ENCODE results near the gene ZNF335.

The ZNF335 gene

GRCh38 chr20:45951925-45952834, 19.8 kb downstream of the ZNF335 start:
- no peak for DNase-seq

DNA sequence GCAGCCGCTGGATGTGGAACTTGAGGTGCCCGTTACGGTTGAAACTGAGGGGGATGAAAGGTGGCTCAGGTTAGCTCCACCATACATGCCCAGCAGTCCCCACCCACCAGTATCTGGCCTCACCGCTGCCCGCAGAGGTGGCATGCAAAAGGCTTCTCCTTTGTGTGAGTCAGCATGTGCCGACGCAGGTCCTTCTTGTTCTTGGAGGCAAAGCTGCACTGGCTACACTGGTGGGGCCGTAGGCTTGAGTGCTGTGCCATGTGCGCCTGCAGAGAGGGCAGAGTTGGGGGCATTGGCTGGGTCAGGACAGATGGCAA, 21.7 kb downstream of the ZNF335 start:
- no peak for DNase-seq

GRCh38 chr20:45949542-45950329, 22.3 kb downstream of the ZNF335 start:
- DNase-seq, result no peak

- no peak for DNase-seq
Measured at GRCh38 chr20:45948742-45949541, 23.1 kb downstream of the ZNF335 start.

GRCh38 chr20:45948261-45948733, 23.7 kb downstream of the ZNF335 start:
- no peak for DNase-seq

- DNase-seq, result no peak
Measured at GRCh38 chr20:45947110-45947866, 24.7 kb downstream of the ZNF335 start.

DNA sequence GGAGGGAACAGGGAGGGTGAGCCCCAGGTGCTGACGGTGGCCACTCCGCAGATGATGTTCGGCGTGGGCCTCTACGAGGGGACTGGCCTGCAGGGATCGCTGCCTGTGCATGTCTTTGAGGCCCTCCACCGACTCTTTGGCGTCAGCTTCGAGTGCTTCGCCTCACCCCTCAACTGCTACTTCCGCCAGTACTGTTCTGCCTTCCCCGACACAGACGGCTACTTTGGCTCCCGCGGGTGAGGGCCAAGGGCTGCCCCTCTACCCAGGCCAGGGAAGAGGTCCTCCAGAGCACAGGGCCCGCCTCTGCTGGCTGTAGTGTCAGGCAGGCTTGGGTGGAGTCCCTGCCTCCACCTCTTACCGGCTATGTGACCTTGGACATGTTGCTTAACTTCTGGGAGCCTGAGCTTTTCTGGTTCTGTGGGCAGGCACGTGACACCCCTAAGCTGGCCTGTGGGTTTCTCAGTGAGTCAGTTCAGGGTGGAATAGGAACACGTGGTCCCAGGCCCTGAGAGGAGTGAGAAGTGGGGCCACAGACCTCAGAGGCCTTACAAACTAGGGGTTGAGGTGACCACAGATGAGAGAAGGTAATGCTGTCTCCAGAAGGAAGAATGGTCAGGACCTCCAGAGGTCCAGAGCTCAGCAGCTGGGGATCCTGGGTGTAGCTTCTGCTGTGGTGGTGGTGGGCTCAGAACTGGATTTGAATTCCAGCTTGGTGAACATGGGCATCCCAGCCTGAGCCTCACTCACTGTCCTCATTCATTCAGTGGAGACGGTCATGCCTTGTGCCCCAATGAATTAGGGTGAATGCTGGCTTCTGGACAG, 25.6 kb downstream of the ZNF335 start:
- DNase-seq, result peak; percentile 51 to 76

- peak in 1 of 2 donors; percentile 23 for DNase-seq
Measured at GRCh38 chr20:45945678-45946148, 26.3 kb downstream of the ZNF335 start.

DNA sequence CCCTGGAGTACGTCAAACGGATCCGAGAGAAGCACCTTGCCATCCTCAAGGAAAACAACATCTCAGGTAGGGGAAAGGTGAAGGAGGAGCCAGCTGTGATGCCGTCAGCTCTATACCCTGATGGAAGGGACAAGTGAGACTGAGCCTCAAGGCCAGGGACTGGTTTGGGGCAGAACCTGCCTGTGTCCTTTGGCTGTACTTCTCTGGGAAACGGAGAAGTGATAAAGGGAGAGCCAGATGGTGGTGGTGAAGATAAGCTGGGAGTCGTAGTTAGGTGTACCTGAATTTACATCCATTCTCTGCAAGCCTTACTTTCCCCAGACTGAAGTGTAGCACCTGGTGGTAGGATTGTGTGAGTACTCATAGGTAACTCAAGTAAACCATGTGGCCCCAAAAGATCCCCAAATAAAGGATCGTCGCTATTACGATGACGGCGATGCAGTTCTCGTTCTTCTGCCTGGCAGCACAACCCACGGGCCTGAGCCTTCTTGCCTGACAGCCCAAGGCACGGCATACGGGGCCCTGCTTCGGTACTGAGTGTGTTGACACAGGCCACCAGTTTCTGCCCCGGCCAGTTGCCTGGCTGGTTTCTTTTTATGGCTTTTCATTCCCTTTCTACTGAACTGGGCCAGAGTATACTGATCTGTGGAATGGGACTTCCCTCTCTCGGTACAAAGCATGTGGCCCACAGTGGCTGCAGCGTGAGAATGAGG, 26.9 kb downstream of the ZNF335 start:
- no peak for DNase-seq

GRCh38 chr20:45944151-45944964, 27.6 kb downstream of the ZNF335 start:
- DNase-seq, result peak; percentile 8 to 21

DNA sequence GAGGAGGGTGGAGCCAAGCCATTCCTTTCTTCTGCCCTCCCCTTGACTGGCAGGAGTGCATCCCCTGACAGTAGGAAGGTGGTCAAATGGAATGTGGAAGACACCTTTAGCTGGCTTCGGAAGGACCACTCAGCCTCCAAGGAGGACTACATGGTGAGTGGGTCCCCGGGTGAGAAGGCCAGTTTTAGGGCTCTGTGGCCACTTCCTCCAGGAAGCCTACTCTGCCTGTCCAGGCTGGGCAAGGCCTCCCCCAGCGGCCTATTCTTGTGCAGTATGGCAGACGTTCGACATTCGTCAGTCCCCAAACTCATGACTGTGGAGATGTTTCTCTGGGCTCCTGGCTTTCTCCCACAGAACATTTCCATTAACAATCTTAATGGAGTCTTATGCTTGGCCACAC, 28.4 kb downstream of the ZNF335 start:
- no peak for DNase-seq

- DNase-seq, result no peak
Measured at GRCh38 chr20:45940469-45940868, 31.5 kb downstream of the ZNF335 start.

DNA sequence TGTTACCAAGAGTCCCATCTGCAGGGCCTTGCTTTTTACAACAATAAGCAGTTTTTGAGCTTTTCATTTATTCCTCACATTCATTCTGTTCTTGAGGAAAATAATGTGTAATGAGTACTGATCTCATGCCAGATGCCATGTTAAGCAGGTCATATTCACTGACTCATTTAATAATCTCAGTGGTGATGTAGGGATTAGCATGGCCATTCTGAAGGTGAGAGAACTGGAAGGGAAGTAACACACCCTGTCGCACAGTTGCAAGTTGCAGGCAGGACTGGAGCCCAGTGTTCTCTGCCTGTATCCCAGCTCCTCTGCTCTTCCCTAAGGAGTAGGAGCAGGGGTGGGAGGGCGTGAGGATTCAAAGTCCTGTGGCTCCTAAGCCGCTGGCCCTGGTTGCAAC, 31.9 kb downstream of the ZNF335 start:
- no peak for DNase-seq

DNA sequence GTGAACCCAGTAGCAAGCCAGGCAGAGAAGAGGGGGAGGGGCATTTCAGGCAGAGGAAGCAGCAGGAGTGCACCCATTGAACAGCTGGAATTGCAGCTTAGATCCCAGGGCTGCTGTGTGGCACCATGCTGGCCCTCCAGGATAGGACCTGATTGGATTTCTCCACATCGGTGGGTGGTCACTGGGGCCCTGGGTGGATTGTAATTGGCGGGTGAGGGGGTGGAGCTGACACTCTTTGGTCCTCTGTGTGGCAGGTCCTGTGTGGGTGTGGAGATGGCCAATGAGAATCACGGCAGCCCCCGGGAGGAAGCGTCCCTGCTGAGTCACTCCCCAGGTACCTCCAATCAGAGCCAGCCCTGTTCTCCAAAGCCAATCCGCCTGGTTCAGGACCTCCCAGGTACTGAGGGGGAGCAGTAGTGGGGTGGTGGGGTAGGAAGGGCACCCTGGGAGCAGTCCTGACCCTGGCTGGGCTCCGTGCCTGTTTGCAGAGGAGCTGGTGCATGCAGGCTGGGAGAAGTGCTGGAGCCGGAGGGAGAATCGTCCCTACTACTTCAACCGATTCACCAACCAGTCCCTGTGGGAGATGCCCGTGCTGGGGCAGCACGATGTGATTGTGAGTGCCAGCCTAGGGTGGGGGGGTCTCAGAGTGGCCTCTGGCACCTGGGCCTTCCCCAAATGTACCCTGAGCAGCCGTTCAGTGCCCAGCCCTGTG, 33.1 kb downstream of the ZNF335 start:
- DNase-seq, result no peak

- DNase-seq, result peak in 1 of 2 donors; percentile 38
Measured at GRCh38 chr20:45937765-45938164, 34.2 kb downstream of the ZNF335 start.

DNA sequence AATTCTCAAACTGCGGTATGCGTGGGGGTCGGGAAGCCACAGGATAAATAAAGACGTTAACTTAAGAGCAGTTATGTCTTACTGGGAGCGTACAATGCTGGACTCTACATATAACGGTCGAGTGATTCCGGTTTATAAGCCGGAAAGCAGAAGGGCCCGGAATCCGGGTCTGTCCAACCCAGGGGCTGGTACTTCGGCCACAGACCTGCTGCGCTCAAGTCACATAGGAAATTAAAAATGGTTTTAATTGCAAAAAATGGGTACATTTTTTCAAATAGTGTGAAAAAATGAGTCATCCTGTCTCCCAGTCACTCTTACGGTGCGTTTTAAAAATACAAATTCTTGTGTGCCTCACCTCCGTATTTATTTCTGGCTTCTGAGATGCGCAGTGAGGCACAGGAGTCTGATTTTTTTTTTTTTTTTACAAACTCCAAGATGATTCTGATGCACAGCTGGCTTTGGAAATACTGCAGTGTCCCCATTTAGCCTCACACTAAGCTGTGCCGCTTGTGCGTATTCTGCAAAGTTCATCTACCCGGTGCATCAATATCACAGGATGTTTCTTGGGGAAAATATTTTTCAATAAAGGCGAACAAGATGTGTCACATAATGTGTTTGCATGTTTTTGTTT, 36.5 kb downstream of the ZNF335 start:
- no peak for DNase-seq

DNA sequence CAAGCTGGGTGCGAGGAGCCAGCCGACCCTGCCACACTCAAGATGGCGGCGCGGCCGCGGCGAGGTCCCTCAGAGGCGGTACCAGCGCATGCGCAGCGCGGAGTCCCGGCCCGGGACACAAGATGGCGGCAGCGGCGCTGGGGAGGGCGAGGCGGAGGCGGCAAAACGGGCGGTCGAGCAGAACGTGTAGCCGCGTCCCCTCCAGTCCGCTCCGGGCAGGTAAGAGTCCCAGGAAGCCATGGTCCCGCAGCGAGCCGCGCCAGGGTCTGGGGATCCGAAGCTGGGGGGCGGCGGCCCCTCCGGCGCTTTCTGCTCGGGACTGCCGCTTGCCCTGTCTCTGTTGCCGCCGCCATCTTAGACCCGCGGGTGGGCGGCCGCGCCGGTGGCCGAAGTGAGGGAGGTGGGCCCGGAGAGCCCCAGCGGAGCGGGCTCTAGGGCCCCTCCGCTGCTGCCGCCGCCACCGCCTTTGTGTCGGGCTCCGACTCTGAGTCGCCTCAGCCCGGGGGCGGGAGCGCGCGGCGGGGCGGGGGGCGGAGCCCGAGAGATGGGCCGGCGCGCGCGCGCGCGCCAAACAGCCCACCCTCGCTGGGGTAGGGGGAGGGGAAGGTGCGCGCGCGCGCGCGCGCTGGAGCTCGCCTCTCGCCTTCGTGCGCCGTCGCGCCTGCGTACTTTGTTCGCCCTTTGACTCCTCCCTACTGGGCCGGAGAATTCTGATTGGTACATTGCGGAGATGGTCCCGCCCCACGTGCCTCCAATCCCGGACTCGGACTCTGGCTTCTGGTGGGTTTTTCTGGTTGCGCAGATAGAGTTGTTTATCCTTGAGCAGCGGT, 37.2 kb downstream of the ZNF335 start, which contains the start of gene PCIF1:
TSS of gene PCIF1 (plus strand) at position 98 of the 830 bp plus-strand sequence. CDS start 4,317 bp downstream, outside the sequence.
- peak; percentile 97 to 99 for DNase-seq

All from CD4-positive, alpha-beta T cell treated with Interferon alpha-2 for 1 hour (primary cell).